ENCODE data around the gene MLPH. TPM values are rescaled to one million over a fixed set of nuclear protein-coding genes. Genes with fewer than 3 reads are reported as not detected.
A peak's percentile ranks its signal among the peaks of the same experiment; 100 is the strongest.

MLPH gene
- polyA plus RNA-seq, 4 donors = 13.2 to 52.0 (median 18.9) TPM

GRCh38 chr2:237485844-237486243 is 1.2 kb upstream of the MLPH start:
- FAIRE-seq (no peak), DNase-seq (no peak)
- Histone ChIP-seq H3K27ac (ENCODE audit: low read depth in 1 of 3, low read length in 2 of 3) (no peak overlapping the region), H3K36me3 (ENCODE audit: control insufficient read depth in 3 of 3, insufficient read depth in 2 of 3, low read depth in 1 of 3, low read length in 3 of 3) (no peaks in the 10 kb centered on the region), H3K4me3 (ENCODE audit: low read depth in 1 of 3, low read length in 3 of 3) (peak overlapping the region in 1 of 3 donors; percentile 24), H3K4me1 (ENCODE audit: control insufficient read depth in 3 of 3, insufficient read depth in 2 of 3, low read depth in 1 of 3, low read length in 2 of 3) (peaks cover 0 to 37% (median 2%) of the 10 kb centered on the region in 3 donors), H3K27me3 (ENCODE audit: control insufficient read depth in 3 of 3, insufficient read depth in 3 of 3, low read length in 3 of 3) (peaks cover 0 to 44% (median 19%) of the 10 kb centered on the region in 3 donors), H3K9me3 (ENCODE audit: control insufficient read depth in 2 of 2, insufficient read depth in 1 of 2, low read depth in 1 of 2, low read length in 1 of 2) (no peaks in the 10 kb centered on the region)

GRCh38 chr2:237486334-237486818 is 675 bp upstream of the MLPH start:
- Histone ChIP-seq H3K27ac (ENCODE audit: low read depth in 1 of 3, low read length in 2 of 3) (no peak overlapping the region), H3K9me3 (ENCODE audit: control insufficient read depth in 2 of 2, insufficient read depth in 1 of 2, low read depth in 1 of 2, low read length in 1 of 2) (peaks cover 0 to 5% of the 10 kb centered on the region in 2 donors), H3K36me3 (ENCODE audit: control insufficient read depth in 3 of 3, insufficient read depth in 2 of 3, low read depth in 1 of 3, low read length in 3 of 3) (no peaks in the 10 kb centered on the region), H3K4me1 (ENCODE audit: control insufficient read depth in 3 of 3, insufficient read depth in 2 of 3, low read depth in 1 of 3, low read length in 2 of 3) (peaks cover 0 to 37% (median 2%) of the 10 kb centered on the region in 3 donors), H3K4me3 (ENCODE audit: low read depth in 1 of 3, low read length in 3 of 3) (peak overlapping the region; percentile 4 to 24 (median 21)), H3K27me3 (ENCODE audit: control insufficient read depth in 3 of 3, insufficient read depth in 3 of 3, low read length in 3 of 3) (peaks cover 0 to 44% (median 19%) of the 10 kb centered on the region in 3 donors)
- peak in 1 of 2 donors; percentile 30 for DNase-seq
- 5 to 7% (median 6%) methylated on average over 32 to 36 of the region's 36 CpGs for WGBS, 3 donors
- no peak for FAIRE-seq

- FAIRE-seq (no peak), DNase-seq (no peak)
- peaks cover 0 to 44% (median 19%) of the 10 kb centered on the region in 3 donors for H3K27me3 ChIP-seq (ENCODE audit: control insufficient read depth in 3 of 3, insufficient read depth in 3 of 3, low read length in 3 of 3)
These were observed 445 bp downstream of the MLPH start for GRCh38 chr2:237487496-237487895.

GRCh38 chr2:237488295-237488694 is 1.2 kb downstream of the MLPH start:
- Histone ChIP-seq H3K36me3 (ENCODE audit: control insufficient read depth in 3 of 3, insufficient read depth in 2 of 3, low read depth in 1 of 3, low read length in 3 of 3) (no peaks in the 10 kb centered on the region), H3K4me3 (ENCODE audit: low read depth in 1 of 3, low read length in 3 of 3) (no peak overlapping the region), H3K9me3 (ENCODE audit: control insufficient read depth in 2 of 2, insufficient read depth in 1 of 2, low read depth in 1 of 2, low read length in 1 of 2) (peaks cover 0 to 20% of the 10 kb centered on the region in 2 donors), H3K27ac (ENCODE audit: low read depth in 1 of 3, low read length in 2 of 3) (peak overlapping the region in 1 of 3 donors; percentile 90), H3K4me1 (ENCODE audit: control insufficient read depth in 3 of 3, insufficient read depth in 2 of 3, low read depth in 1 of 3, low read length in 2 of 3) (peaks cover 0 to 22% (median 2%) of the 10 kb centered on the region in 3 donors), H3K27me3 (ENCODE audit: control insufficient read depth in 3 of 3, insufficient read depth in 3 of 3, low read length in 3 of 3) (peaks cover 0 to 44% (median 19%) of the 10 kb centered on the region in 3 donors)
- WGBS, 3 donors = 81 to 87% (median 84%) methylated on average over 6 of the region's 6 CpGs
- FAIRE-seq (no peak), DNase-seq (no peak)

More at GRCh38 chr2:237487496-237487895, 445 bp downstream of the MLPH start:
- Histone ChIP-seq H3K27ac (ENCODE audit: low read depth in 1 of 3, low read length in 2 of 3) (peak overlapping the region in 2 of 3 donors; percentile 10 to 17), H3K4me3 (ENCODE audit: low read depth in 1 of 3, low read length in 3 of 3) (peak overlapping the region in 2 of 3 donors; percentile 9 to 24), H3K9me3 (ENCODE audit: control insufficient read depth in 2 of 2, insufficient read depth in 1 of 2, low read depth in 1 of 2, low read length in 1 of 2) (peaks cover 0 to 16% of the 10 kb centered on the region in 2 donors), H3K4me1 (ENCODE audit: control insufficient read depth in 3 of 3, insufficient read depth in 2 of 3, low read depth in 1 of 3, low read length in 2 of 3) (peaks cover 0 to 29% (median 2%) of the 10 kb centered on the region in 3 donors), H3K36me3 (ENCODE audit: control insufficient read depth in 3 of 3, insufficient read depth in 2 of 3, low read depth in 1 of 3, low read length in 3 of 3) (no peaks in the 10 kb centered on the region)
- 41 to 49% (median 44%) methylated on average over 14 of the region's 14 CpGs for WGBS, 3 donors

- peaks cover 0 to 18% (median 2%) of the 10 kb centered on the region in 3 donors for H3K4me1 ChIP-seq (ENCODE audit: control insufficient read depth in 3 of 3, insufficient read depth in 2 of 3, low read depth in 1 of 3, low read length in 2 of 3)
- no peak for FAIRE-seq
- peaks cover 0 to 45% (median 19%) of the 10 kb centered on the region in 3 donors for H3K27me3 ChIP-seq (ENCODE audit: control insufficient read depth in 3 of 3, insufficient read depth in 3 of 3, low read length in 3 of 3)
- 30 to 61% (median 40%) methylated on average over 6 of the region's 6 CpGs for WGBS, 3 donors
- DNase-seq = peak; percentile 66 to 90
- H3K27ac ChIP-seq (ENCODE audit: low read depth in 1 of 3, low read length in 2 of 3) = peak overlapping the region in 2 of 3 donors; percentile 56 to 90
- peaks cover 0 to 2% (median 0%) of the 10 kb centered on the region in 3 donors for H3K36me3 ChIP-seq (ENCODE audit: control insufficient read depth in 3 of 3, insufficient read depth in 2 of 3, low read depth in 1 of 3, low read length in 3 of 3)
- H3K4me3 ChIP-seq (ENCODE audit: low read depth in 1 of 3, low read length in 3 of 3) = no peak overlapping the region
- peaks cover 0 to 20% of the 10 kb centered on the region in 2 donors for H3K9me3 ChIP-seq (ENCODE audit: control insufficient read depth in 2 of 2, insufficient read depth in 1 of 2, low read depth in 1 of 2, low read length in 1 of 2)
These were observed 2.1 kb downstream of the MLPH start for GRCh38 chr2:237488901-237489860.

GRCh38 chr2:237490009-237490711 is 3.1 kb downstream of the MLPH start:
- FAIRE-seq (no peak), DNase-seq (peak; percentile 46 to 68)
- peaks cover 0 to 18% (median 2%) of the 10 kb centered on the region in 3 donors for H3K4me1 ChIP-seq (ENCODE audit: control insufficient read depth in 3 of 3, insufficient read depth in 2 of 3, low read depth in 1 of 3, low read length in 2 of 3)
- H3K27ac ChIP-seq (ENCODE audit: low read depth in 1 of 3, low read length in 2 of 3) = peak overlapping the region in 2 of 3 donors; percentile 56 to 90
- WGBS, 3 donors = 30 to 47% (median 43%) methylated on average over 8 of the region's 8 CpGs
- H3K9me3 ChIP-seq (ENCODE audit: control insufficient read depth in 2 of 2, insufficient read depth in 1 of 2, low read depth in 1 of 2, low read length in 1 of 2) = peaks cover 0 to 20% of the 10 kb centered on the region in 2 donors
- H3K27me3 ChIP-seq (ENCODE audit: control insufficient read depth in 3 of 3, insufficient read depth in 3 of 3, low read length in 3 of 3) = peaks cover 0 to 45% (median 19%) of the 10 kb centered on the region in 3 donors
- H3K4me3 ChIP-seq (ENCODE audit: low read depth in 1 of 3, low read length in 3 of 3) = no peak overlapping the region
- H3K36me3 ChIP-seq (ENCODE audit: control insufficient read depth in 3 of 3, insufficient read depth in 2 of 3, low read depth in 1 of 3, low read length in 3 of 3) = peaks cover 0 to 2% (median 0%) of the 10 kb centered on the region in 3 donors

GRCh38 chr2:237490795-237491194 is 3.7 kb downstream of the MLPH start:
- H3K4me3 ChIP-seq (ENCODE audit: low read depth in 1 of 3, low read length in 3 of 3) = no peak overlapping the region
- H3K27me3 ChIP-seq (ENCODE audit: control insufficient read depth in 3 of 3, insufficient read depth in 3 of 3, low read length in 3 of 3) = peaks cover 0 to 44% (median 19%) of the 10 kb centered on the region in 3 donors
- 83 to 87% (median 83%) methylated on average over 6 of the region's 6 CpGs for WGBS, 3 donors
- FAIRE-seq (no peak), DNase-seq (no peak)
- H3K36me3 ChIP-seq (ENCODE audit: control insufficient read depth in 3 of 3, insufficient read depth in 2 of 3, low read depth in 1 of 3, low read length in 3 of 3) = peaks cover 0 to 2% (median 0%) of the 10 kb centered on the region in 3 donors
- H3K9me3 ChIP-seq (ENCODE audit: control insufficient read depth in 2 of 2, insufficient read depth in 1 of 2, low read depth in 1 of 2, low read length in 1 of 2) = peaks cover 0 to 20% of the 10 kb centered on the region in 2 donors
- H3K4me1 ChIP-seq (ENCODE audit: control insufficient read depth in 3 of 3, insufficient read depth in 2 of 3, low read depth in 1 of 3, low read length in 2 of 3) = peaks cover 0 to 18% (median 2%) of the 10 kb centered on the region in 3 donors
- H3K27ac ChIP-seq (ENCODE audit: low read depth in 1 of 3, low read length in 2 of 3) = no peak overlapping the region

Measured in small intestine (tissue), 7 donors.